Breast epithelium (tissue), 4 donors: Measurements from ENCODE around the gene PTPRN2. TPM values are rescaled to one million over a fixed set of nuclear protein-coding genes. Genes with fewer than 3 reads are reported as not detected.
A peak's percentile ranks its signal among the peaks of the same experiment; 100 is the strongest.

Experiments
- DNase-seq, 2 donors: peaks; one replicate each; pipeline ENCODE4 v3.0.0-alpha.2; 2019; ENCODE audit warnings: low spot score in 2 of 2
- H3K27ac ChIP-seq, 2 donors: fragments of 200-600 bp; sonication (generic) in 1 of 2; one replicate each; pipeline ENCODE4 v1.5.1; 2016 to 2019; ENCODE audit warnings: mild to moderate bottlenecking in 1 of 2
- H3K27me3 ChIP-seq, 2 donors: fragments of 200-600 bp; sonication (generic) in 1 of 2; one replicate each; pipeline versions ENCODE4 v1.5.1 to v1.6.0; 2017 to 2019; ENCODE audit warnings: control low read depth in 1 of 2, mild to moderate bottlenecking in 1 of 2
- H3K36me3 ChIP-seq: fragments of 200-600 bp; one replicate; pipeline ENCODE4 v1.5.1; 2019
- H3K4me1 ChIP-seq, 2 donors: fragments of 200-600 bp; sonication (generic); one replicate each; pipeline ENCODE4 v1.5.1; 2016 to 2019; ENCODE audit warnings: control low read depth in 1 of 2
- H3K4me3 ChIP-seq, 3 donors: fragments of 200-600 bp; sonication (generic); 1 replicate in 2 of 3; 2 replicates in 1 of 3; pipeline ENCODE4 v1.5.1; 2016 to 2019; ENCODE audit warnings: mild to moderate bottlenecking in 3 of 3, moderate library complexity in 2 of 3
- H3K9me3 ChIP-seq, 2 donors: fragments of 200-600 bp; sonication (generic) in 1 of 2; one replicate each; pipeline ENCODE4 v1.5.1; 2016 to 2019; ENCODE audit warnings: control low read depth in 1 of 2
- CTCF ChIP-seq, 3 donors: fragments of 450-650 bp; IDR thresholded peaks; one replicate each; pipeline ENCODE4 v1.5.1; 2016 to 2017; ENCODE audit warnings: antibody characterized with exemption in 3 of 3, mild to moderate bottlenecking in 3 of 3, moderate library complexity in 3 of 3
- POLR2A ChIP-seq: fragments of 450-650 bp; IDR thresholded peaks from one replicate; pipeline ENCODE4 v1.6.1; 2016; ENCODE audit warnings: antibody characterized with exemption, mild to moderate bottlenecking, moderate library complexity
- POLR2AphosphoS5 ChIP-seq, 3 donors: sonication (generic); formaldehyde crosslinking; IDR thresholded peaks; one replicate each; pipeline ENCODE4 v1.6.1; 2017; ENCODE audit warnings: antibody characterized with exemption in 3 of 3
- intact Hi-C: fragments of 100-400 bp; cut with DNase I; formaldehyde crosslinking; loops from one replicate; pipeline ENCODE4 v1.15.1; 2023; ENCODE audit warnings: low total_unique reads
- total RNA-seq, 3 donors: library from RNA; depleted of rRNA; stranded (reverse); fragments of >200 nt; gene quantifications; one replicate each; pipeline ENCODE4 v1.1.0, GENCODE V29; 2016

The PTPRN2 gene
- total RNA-seq, 3 donors from 2014 or later = 1.6 to 2.2 (median 2.2) TPM

- Histone ChIP-seq H3K9me3 (peaks cover 0 to 6% of the 10 kb centered on the region in 2 donors), H3K4me3 (no peak overlapping the region), H3K27me3 (no peaks in the 10 kb centered on the region), H3K4me1 (no peaks in the 10 kb centered on the region), H3K27ac (no peak overlapping the region), H3K36me3 (no peaks in the 10 kb centered on the region)
- peak in 1 of 2 donors; percentile 14 for DNase-seq
- intact Hi-C loops = no loop called here
- TF ChIP-seq CTCF (IDR thresholded peaks at IDR 0.05) (no peak), POLR2A (no peak)
Measured at GRCh38 chr7:158032561-158033115, 555.0 kb downstream of the PTPRN2 start.

GRCh38 chr7:158031867-158032308 lies 555.7 kb downstream of the PTPRN2 start:
- H3K36me3 ChIP-seq = no peaks in the 10 kb centered on the region
- intact Hi-C loops = no loop called here
- no peaks in the 10 kb centered on the region for H3K27me3 ChIP-seq
- TF ChIP-seq POLR2A (no peak), CTCF (IDR thresholded peaks at IDR 0.05) (no peak), POLR2AphosphoS5 (IDR thresholded peaks at IDR 0.05) (no peak)
- peaks cover 0 to 6% of the 10 kb centered on the region in 2 donors for H3K9me3 ChIP-seq
- peak in 1 of 2 donors; percentile 24 for DNase-seq
- H3K27ac ChIP-seq = no peak overlapping the region
- no peaks in the 10 kb centered on the region for H3K4me1 ChIP-seq
- H3K4me3 ChIP-seq = no peak overlapping the region

GRCh38 chr7:158030566-158030965 lies 557.1 kb downstream of the PTPRN2 start:
- no peak overlapping the region for H3K27ac ChIP-seq
- no peak overlapping the region for H3K4me3 ChIP-seq
- no peaks in the 10 kb centered on the region for H3K36me3 ChIP-seq
- TF ChIP-seq POLR2AphosphoS5 (IDR thresholded peaks at IDR 0.05) (no peak), POLR2A (no peak), CTCF (IDR thresholded peaks at IDR 0.05) (no peak)
- no peaks in the 10 kb centered on the region for H3K27me3 ChIP-seq
- H3K4me1 ChIP-seq = no peaks in the 10 kb centered on the region
- intact Hi-C loops = no loop called here
- H3K9me3 ChIP-seq = peaks cover 0 to 6% of the 10 kb centered on the region in 2 donors
- DNase-seq = peak in 1 of 2 donors; percentile 48

GRCh38 chr7:158030071-158030470 lies 557.6 kb downstream of the PTPRN2 start:
- Histone ChIP-seq H3K4me1 (no peaks in the 10 kb centered on the region), H3K36me3 (no peaks in the 10 kb centered on the region), H3K4me3 (no peak overlapping the region), H3K27me3 (no peaks in the 10 kb centered on the region), H3K9me3 (peaks cover 0 to 6% of the 10 kb centered on the region in 2 donors), H3K27ac (no peak overlapping the region)
- intact Hi-C loops = no loop called here
- peak in 1 of 2 donors; percentile 6 for DNase-seq
- TF ChIP-seq CTCF (IDR thresholded peaks at IDR 0.05) (no peak), POLR2A (no peak), POLR2AphosphoS5 (IDR thresholded peaks at IDR 0.05) (no peak)

GRCh38 chr7:158029509-158029908 lies 558.1 kb downstream of the PTPRN2 start:
- no peaks in the 10 kb centered on the region for H3K36me3 ChIP-seq
- DNase-seq = peak in 1 of 2 donors; percentile 17
- TF ChIP-seq POLR2AphosphoS5 (IDR thresholded peaks at IDR 0.05) = no peak
- no peaks in the 10 kb centered on the region for H3K27me3 ChIP-seq
- H3K9me3 ChIP-seq = peaks cover 0 to 6% of the 10 kb centered on the region in 2 donors
- no peak overlapping the region for H3K4me3 ChIP-seq
- intact Hi-C loops = no loop called here
- no peak overlapping the region for H3K27ac ChIP-seq
- H3K4me1 ChIP-seq = no peaks in the 10 kb centered on the region
